GM12865 (cell line): Measurements from ENCODE around the gene BOC.

ENCODE experiments used
- DNase-seq: peaks from one replicate; pipeline ENCODE4 v3.0.0; 2010; ENCODE audit warnings: low read depth
- H3K4me3 ChIP-seq: 2 replicates; pipeline ENCODE4 v1.5.1; 2011; ENCODE audit warnings: mild to moderate bottlenecking, low read depth, low read length, control low read depth
- CTCF ChIP-seq: IDR thresholded peaks from 2 replicates; pipeline ENCODE4 v1.5.1; 2011; ENCODE audit warnings: low read length, control low read depth, low read depth, inconsistent platforms; ENCODE audit not compliant: insufficient read depth; ENCODE audit errors: missing control alignments

BOC gene

GRCh38 chr3:113271594-113272384 is 60.4 kb downstream of the BOC start:
- no peak for TF ChIP-seq CTCF
- H3K4me3 ChIP-seq: no peak overlapping the region
- no peak for DNase-seq

- no peak for DNase-seq
- no peak for TF ChIP-seq CTCF
- no peak overlapping the region for H3K4me3 ChIP-seq
Measured at GRCh38 chr3:113272385-113272779, 61.0 kb downstream of the BOC start.

GRCh38 chr3:113273011-113273410 is 61.7 kb downstream of the BOC start:
- no peak for TF ChIP-seq CTCF
- no peak for DNase-seq
- no peak overlapping the region for H3K4me3 ChIP-seq

GRCh38 chr3:113273604-113274378 is 62.4 kb downstream of the BOC start:
- no peak for DNase-seq

GRCh38 chr3:113274425-113275257 is 63.3 kb downstream of the BOC start:
- TF ChIP-seq CTCF: no peak

More at GRCh38 chr3:113273604-113274378, 62.4 kb downstream of the BOC start:
- no peak overlapping the region for H3K4me3 ChIP-seq
- TF ChIP-seq CTCF: no peak

GRCh38 chr3:113275258-113275556 is 63.9 kb downstream of the BOC start:
- H3K4me3 ChIP-seq: no peak overlapping the region
- no peak for TF ChIP-seq CTCF
- no peak for DNase-seq

More at GRCh38 chr3:113274425-113275257, 63.3 kb downstream of the BOC start:
- H3K4me3 ChIP-seq: no peak overlapping the region
- DNase-seq: no peak
